HepG2 (cell line): Measurements from ENCODE around the gene LRP2. TPM values are rescaled to one million over a fixed set of nuclear protein-coding genes. Genes with fewer than 3 reads are reported as not detected.

Source experiments
- ATF7-NPFF ChIP-seq: sonication (generic); formaldehyde crosslinking; IDR thresholded peaks from 2 replicates; pipeline ENCODE4 v1.8.1; 2023; ENCODE audit warnings: mild to moderate bottlenecking, low read depth, missing genetic modification reagents, moderate library complexity
- CENPT ChIP-seq: sonication (generic); formaldehyde crosslinking; IDR thresholded peaks from 2 replicates; pipeline ENCODE4 v1.8.0; 2022; ENCODE audit warnings: low read depth, mild to moderate bottlenecking, moderate library complexity, missing genetic modification reagents
- CERS6 ChIP-seq: sonication (generic); formaldehyde crosslinking; IDR thresholded peaks from 2 replicates; pipeline ENCODE4 v1.5.0; 2020; ENCODE audit warnings: missing genetic modification reagents
- EEA1 ChIP-seq: sonication (generic); formaldehyde crosslinking; IDR thresholded peaks from 2 replicates; pipeline ENCODE4 v1.5.1; 2020; ENCODE audit warnings: mild to moderate bottlenecking, missing genetic modification reagents, borderline replicate concordance
- EHMT2 ChIP-seq: fragments of 200-600 bp; sonication (generic); IDR thresholded peaks from 2 replicates; pipeline ENCODE4 v1.7.0; 2017; ENCODE audit warnings: antibody characterized with exemption, low read depth, low read length, borderline replicate concordance
- ETV5 ChIP-seq: IDR thresholded peaks from 2 replicates; pipeline ENCODE4 v1.6.1; 2018; ENCODE audit warnings: missing biosample characterization, missing genetic modification reagents, inconsistent platforms, borderline replicate concordance
- FOXA3 ChIP-seq: IDR thresholded peaks from 2 replicates; pipeline ENCODE4 v1.6.1; 2016; ENCODE audit warnings: missing genetic modification reagents, missing compliant biosample characterization
- GRHL1 ChIP-seq: sonication (generic); formaldehyde crosslinking; conservative IDR thresholded peaks from 2 replicates; pipeline ENCODE4 v1.8.0; 2022; ENCODE audit warnings: missing genetic modification reagents
- ISX ChIP-seq: sonication (generic); formaldehyde crosslinking; conservative IDR thresholded peaks from 2 replicates; pipeline ENCODE4 v1.5.0; 2020; ENCODE audit warnings: missing genetic modification reagents
- KDM2A ChIP-seq: sonication (generic); formaldehyde crosslinking; IDR thresholded peaks from 2 replicates; pipeline ENCODE4 v1.4.0; 2020; ENCODE audit warnings: low read depth, missing genetic modification reagents, borderline replicate concordance
- MED8 ChIP-seq: sonication (generic); formaldehyde crosslinking; IDR thresholded peaks from 2 replicates; pipeline ENCODE4 v1.8.1; 2023; ENCODE audit warnings: mild to moderate bottlenecking, missing genetic modification reagents; ENCODE audit not compliant: insufficient replicate concordance
- PRPF4 ChIP-seq: fragments of 200-400 bp; formaldehyde crosslinking; IDR thresholded peaks from 2 replicates; pipeline ENCODE4 v1.6.1; 2016; ENCODE audit warnings: low read length, low read depth; ENCODE audit not compliant: poor library complexity, severe bottlenecking
- REST ChIP-seq, 2 experiments: IDR thresholded peaks; 2 replicates each; pipeline ENCODE4 v1.6.1; 2011 to 2012; ENCODE audit warnings: low read length in 2 of 2, borderline replicate concordance in 1 of 2, low read depth in 1 of 2, mild to moderate bottlenecking in 1 of 2, moderate library complexity in 1 of 2
- ZBTB14 ChIP-seq: sonication (generic); formaldehyde crosslinking; IDR thresholded peaks from 2 replicates; pipeline ENCODE4 v1.4.0; 2020; ENCODE audit warnings: missing genetic modification reagents
- ZBTB34 ChIP-seq: sonication (generic); formaldehyde crosslinking; IDR thresholded peaks from 2 replicates; pipeline ENCODE4 v1.8.0; 2022; ENCODE audit warnings: mild to moderate bottlenecking, missing genetic modification reagents
- ZFP90 ChIP-seq: sonication (generic); formaldehyde crosslinking; IDR thresholded peaks from 2 replicates; pipeline ENCODE4 v1.8.0; 2022; ENCODE audit warnings: missing genetic modification reagents, mild to moderate bottlenecking, inconsistent platforms, borderline replicate concordance
- ZNF282 ChIP-seq: fragments of 450-650 bp; IDR thresholded peaks from 2 replicates; pipeline ENCODE4 v1.6.1; 2018; ENCODE audit not compliant: partially characterized antibody
- ZNF354B ChIP-seq: sonication (generic); formaldehyde crosslinking; IDR thresholded peaks from 2 replicates; pipeline ENCODE4 v1.8.0; 2022; ENCODE audit warnings: mild to moderate bottlenecking, missing genetic modification reagents
- ZNF549 ChIP-seq: sonication (generic); formaldehyde crosslinking; IDR thresholded peaks from 2 replicates; pipeline ENCODE4 v1.5.0; 2020; ENCODE audit warnings: missing genetic modification reagents
- ZNF580 ChIP-seq: IDR thresholded peaks from 2 replicates; pipeline ENCODE4 v1.6.1; 2016; ENCODE audit warnings: low read depth, borderline replicate concordance
- polyA plus RNA-seq, 8 experiments: library from polyadenylated mRNA; depleted of rRNA in 3 of 8; stranded (reverse) in 7 of 8; unstranded in 1 of 8; fragments of >200 nt; fragmentation: Illumina TruSeq in 4 of 8; extraction: Trizol in 4 of 8; gene quantifications; 2 replicates each; pipeline versions ENCODE4 v1.2.1 to v1.2.3, GENCODE V29; 2011 to 2016; ENCODE audit warnings: low read depth in 4 of 8, missing spikeins in 1 of 8, mixed read lengths in 1 of 8; ENCODE audit not compliant: insufficient read depth in 1 of 8
- total RNA-seq, 5 experiments: library from RNA; depleted of rRNA; stranded (reverse); fragments of >200 nt; fragmentation: Illumina TruSeq; extraction: Trizol; gene quantifications; 2 replicates each; pipeline ENCODE4 v1.2.3, GENCODE V29; 2016; ENCODE audit warnings: low read depth in 1 of 5

The LRP2 gene
- total and polyA plus RNA-seq, 2 of the 13 experiments (the other 11 are each of a cell fraction or from before 2014, with no cell fraction given) = 0.03 to 0.15 TPM

GRCh38 chr2:169294001-169294675 lies 68.2 kb downstream of the LRP2 start (continued):
- no peak for TF ChIP-seq ETV5 (CRISPR knock-in tag)
- TF ChIP-seq FOXA3 (CRISPR knock-in tag) = peak; percentile 35; the same call in 1 of the 2 replicates
- TF ChIP-seq ZBTB14 (CRISPR knock-in tag) = no peak
- no peak for TF ChIP-seq ZNF580 (CRISPR knock-in tag)
- no peak for TF ChIP-seq GRHL1
- TF ChIP-seq REST (IDR thresholded peaks at IDR 0.05; ENCODE audit: borderline replicate concordance in 1 of 2, low read depth in 1 of 2, low read length in 2 of 2) = no peak
- TF ChIP-seq ISX = no peak
- TF ChIP-seq ZNF354B (CRISPR knock-in tag) = no peak
- no peak for TF ChIP-seq EEA1 (CRISPR knock-in tag)
- no peak for TF ChIP-seq ATF7-NPFF (CRISPR knock-in tag)
- TF ChIP-seq MED8 (CRISPR knock-in tag) = no peak
- TF ChIP-seq ZBTB34 = peak; percentile 78; the same call in 1 of the 2 replicates
- no peak for TF ChIP-seq ZNF282
- no peak for TF ChIP-seq KDM2A (CRISPR knock-in tag)
- no peak for TF ChIP-seq EHMT2
- TF ChIP-seq PRPF4 = no peak
- TF ChIP-seq CENPT (CRISPR knock-in tag) = no peak
- no peak for TF ChIP-seq ZFP90 (CRISPR knock-in tag)
- TF ChIP-seq ZNF549 (CRISPR knock-in tag) = no peak
- TF ChIP-seq CERS6 (CRISPR knock-in tag) = no peak
